B cell (primary cell): ENCODE measurements around the gene RFC1. TPM values are rescaled to one million over a fixed set of nuclear protein-coding genes. Genes with fewer than 3 reads are reported as not detected.

Source experiments
- ATAC-seq: fragments of 200-7000 bp; cut with Tn5 transposase; one replicate; pipeline ENCODE4 v1.10.0; 2021; ENCODE audit warnings: low read depth, mild to moderate bottlenecking, moderate number of reproducible peaks, moderate library complexity
- CTCF ChIA-PET: fragments of 350-600 bp; sonication (Branson Sonifier 250); formaldehyde crosslinking; loops from one replicate; lab custom pipeline; 2021; ENCODE audit warnings: antibody characterized with exemption, inconsistent platforms; lab: Charles Lee
- POLR2A ChIA-PET: fragments of 350-600 bp; sonication (Branson Sonifier 250); formaldehyde crosslinking; loops from one replicate; lab custom pipeline; 2021; ENCODE audit warnings: antibody characterized with exemption; lab: Charles Lee
- DNase-seq: peaks from one replicate; pipeline ENCODE4 v3.0.0; 2013
- H2AFZ ChIP-seq: 2 replicates; pipeline ENCODE4 v1.6.1; 2012; ENCODE audit warnings: mild to moderate bottlenecking, low read depth, low read length; ENCODE audit not compliant: insufficient read depth, poor library complexity, severe bottlenecking
- H3K27ac ChIP-seq, 2 donors: 1 replicate in 1 of 2; 2 replicates in 1 of 2; pipeline ENCODE4 v1.5.1; 2012 to 2013; ENCODE audit warnings: low read length in 2 of 2, mild to moderate bottlenecking in 2 of 2, moderate library complexity in 1 of 2
- H3K27me3 ChIP-seq, 4 experiments: fragments of 200-600 bp in 1 of 4; sonication (generic) in 1 of 4; replicated peaks in 1 of 4; 1 replicate in 2 of 4; 2 replicates in 2 of 4; pipeline versions ENCODE4 v1.6.1 to v1.7.0; 2013 to 2016; ENCODE audit warnings: low read length in 3 of 4, mild to moderate bottlenecking in 2 of 4, mixed read lengths in 1 of 4, moderate library complexity in 1 of 4; ENCODE audit not compliant: insufficient read depth in 4 of 4, control insufficient read depth in 3 of 4; ENCODE audit errors: control extremely low read depth in 1 of 4
- H3K36me3 ChIP-seq, 2 experiments: replicated peaks in 1 of 2; 1 replicate in 1 of 2; 2 replicates in 1 of 2; pipeline versions ENCODE4 v1.6.1 to v1.7.1; 2013; ENCODE audit warnings: low read length in 1 of 2; ENCODE audit not compliant: insufficient read depth in 2 of 2, control insufficient read depth in 1 of 2; ENCODE audit errors: control extremely low read depth in 1 of 2, extremely low read depth in 1 of 2
- H3K4me1 ChIP-seq, 2 donors: fragments of 200-600 bp in 1 of 2; sonication (generic) in 1 of 2; 1 replicate in 1 of 2; 2 replicates in 1 of 2; pipeline versions ENCODE4 v1.5.1 to v1.6.1; 2013 to 2017; ENCODE audit warnings: low read length in 2 of 2; ENCODE audit not compliant: control insufficient read depth in 2 of 2, insufficient read depth in 2 of 2
- H3K4me2 ChIP-seq: replicated peaks from 2 replicates; pipeline ENCODE3; 2012; ENCODE audit warnings: mild to moderate bottlenecking, low read depth, low read length; ENCODE audit not compliant: poor library complexity, severe bottlenecking
- H3K4me3 ChIP-seq, 5 experiments: fragments of 200-600 bp in 1 of 5; sonication (generic) in 1 of 5; 1 replicate in 3 of 5; 2 replicates in 2 of 5; pipeline versions ENCODE4 v1.5.1 to v1.7.0; 2011 to 2016; ENCODE audit warnings: low read length in 4 of 5, mild to moderate bottlenecking in 4 of 5, low read depth in 2 of 5, control low read depth in 1 of 5, moderate library complexity in 1 of 5; ENCODE audit not compliant: insufficient read depth in 1 of 5; ENCODE audit errors: control extremely low read depth in 1 of 5, extremely low read depth in 1 of 5
- H3K79me2 ChIP-seq: fragments of 200-600 bp; sonication (generic); one replicate; pipeline ENCODE4 v1.6.0; 2016; ENCODE audit warnings: low read length; ENCODE audit not compliant: control insufficient read depth, insufficient read depth
- H3K9ac ChIP-seq: fragments of 200-600 bp; sonication (generic); 2 replicates; pipeline ENCODE4 v1.6.1; 2017; ENCODE audit warnings: mild to moderate bottlenecking, low read length, moderate library complexity
- H3K9me3 ChIP-seq, 3 donors: one replicate each; pipeline versions ENCODE4 v1.6.1 to v1.7.1; 2013; ENCODE audit warnings: low read length in 2 of 3; ENCODE audit not compliant: control insufficient read depth in 2 of 3, insufficient read depth in 1 of 3; ENCODE audit errors: control extremely low read depth in 1 of 3
- H4K20me1 ChIP-seq: 2 replicates; pipeline ENCODE4 v1.6.0; 2012; ENCODE audit warnings: mild to moderate bottlenecking, low read length; ENCODE audit not compliant: insufficient read depth, control insufficient read depth, poor library complexity, severe bottlenecking
- H3K27ac Mint-ChIP-seq: one replicate; pipeline ENCODE4 v1.8.0; 2021; ENCODE audit warnings: mixed read lengths
- H3K27me3 Mint-ChIP-seq: one replicate; pipeline ENCODE4 v1.8.0; 2021; ENCODE audit warnings: mixed read lengths
- H3K4me1 Mint-ChIP-seq: one replicate; pipeline ENCODE4 v1.8.0; 2021; ENCODE audit warnings: mixed read lengths
- H3K4me3 Mint-ChIP-seq: one replicate; pipeline ENCODE4 v1.8.0; 2021; ENCODE audit warnings: mixed read lengths
- H3K9me3 Mint-ChIP-seq: one replicate; pipeline ENCODE4 v1.8.0; 2022; ENCODE audit warnings: mixed read lengths; ENCODE audit not compliant: insufficient read depth
- EZH2 ChIP-seq: IDR thresholded peaks from 2 replicates; pipeline ENCODE4 v1.6.1; 2012; ENCODE audit warnings: borderline replicate concordance, low read depth, mild to moderate bottlenecking, moderate library complexity, low read length; ENCODE audit not compliant: insufficient read depth, poor library complexity, severe bottlenecking
- WGBS: methylation state at CpG from one replicate; pipeline ENCODE4 v1.1.5; 2013; ENCODE audit warnings: missing lambda C conversion rate; ENCODE audit not compliant: insufficient coverage; 5-methylcytosine and 5-hydroxymethylcytosine counted together
- intact Hi-C: fragments of 100-400 bp; cut with micrococcal nuclease; formaldehyde crosslinking; loops from one replicate; pipeline ENCODE4 v1.10.0; 2022
- polyA plus RNA-seq: library from polyadenylated mRNA; depleted of rRNA; stranded (reverse); fragments of >200 nt; gene quantifications from 2 replicates; pipeline ENCODE4 v1.2.3, GENCODE V29; 2012
- total RNA-seq, 2 donors: library from RNA; stranded (reverse); fragments of 120-200 nt in 1 of 2; gene quantifications; 1 replicate in 1 of 2; 2 replicates in 1 of 2; pipeline versions ENCODE4 v1.2.3 to v1.2.4, GENCODE V29; 2013 to 2022
- TF ChIP-seq, protein P1 (sequence below): fragments of 200-600 bp; IDR thresholded peaks from one replicate; pipeline ENCODE4 v1.8.0; 2022; ENCODE audit warnings: antibody characterized with exemption, mild to moderate bottlenecking

Gene RFC1
- total and polyA plus RNA-seq, 2 donors (not counting 1 experiment from before 2014, with no cell fraction given) = 14.9 to 55.1 TPM

DNA sequence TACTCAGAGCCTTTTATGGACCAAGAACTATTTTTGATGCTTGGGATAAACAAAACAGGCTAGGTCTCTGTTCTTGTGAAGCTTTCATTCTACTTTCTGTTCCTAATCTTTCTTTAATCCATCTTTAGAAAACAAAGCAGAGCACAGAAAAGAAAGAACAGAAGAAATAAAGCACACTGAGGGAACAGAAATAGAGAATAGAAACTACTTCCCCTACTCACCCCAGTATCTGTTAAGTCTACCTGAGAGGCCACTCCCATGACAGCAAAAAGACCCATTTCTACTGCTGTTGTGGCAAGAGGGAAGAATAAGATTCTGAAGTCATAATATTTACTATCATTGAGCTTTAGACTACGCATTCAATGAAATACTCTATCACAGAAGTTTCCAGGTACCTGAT lies 9.2 kb downstream of the RFC1 start:
- H3K27me3 ChIP-seq = no peaks in the 10 kb centered on the region
- TF ChIP-seq, protein P1, sequence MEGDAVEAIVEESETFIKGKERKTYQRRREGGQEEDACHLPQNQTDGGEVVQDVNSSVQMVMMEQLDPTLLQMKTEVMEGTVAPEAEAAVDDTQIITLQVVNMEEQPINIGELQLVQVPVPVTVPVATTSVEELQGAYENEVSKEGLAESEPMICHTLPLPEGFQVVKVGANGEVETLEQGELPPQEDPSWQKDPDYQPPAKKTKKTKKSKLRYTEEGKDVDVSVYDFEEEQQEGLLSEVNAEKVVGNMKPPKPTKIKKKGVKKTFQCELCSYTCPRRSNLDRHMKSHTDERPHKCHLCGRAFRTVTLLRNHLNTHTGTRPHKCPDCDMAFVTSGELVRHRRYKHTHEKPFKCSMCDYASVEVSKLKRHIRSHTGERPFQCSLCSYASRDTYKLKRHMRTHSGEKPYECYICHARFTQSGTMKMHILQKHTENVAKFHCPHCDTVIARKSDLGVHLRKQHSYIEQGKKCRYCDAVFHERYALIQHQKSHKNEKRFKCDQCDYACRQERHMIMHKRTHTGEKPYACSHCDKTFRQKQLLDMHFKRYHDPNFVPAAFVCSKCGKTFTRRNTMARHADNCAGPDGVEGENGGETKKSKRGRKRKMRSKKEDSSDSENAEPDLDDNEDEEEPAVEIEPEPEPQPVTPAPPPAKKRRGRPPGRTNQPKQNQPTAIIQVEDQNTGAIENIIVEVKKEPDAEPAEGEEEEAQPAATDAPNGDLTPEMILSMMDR = no peak
- no peak for TF ChIP-seq EZH2
- H3K4me1 ChIP-seq = peaks cover 64 to 74% of the 10 kb centered on the region in 2 donors
- peak overlapping the region in 1 of 5 experiments; percentile 13 for H3K4me3 ChIP-seq
- ATAC-seq = peak; percentile 47
- H3K9me3 ChIP-seq = no peaks in the 10 kb centered on the region
- WGBS = no CpG with 5 or more reads among the region's 1 CpG
- H3K79me2 ChIP-seq = peaks cover 85% of the 10 kb centered on the region
- Mint-ChIP-seq H3K4me3 (peak overlapping the region; percentile 56), H3K27ac (peak overlapping the region; percentile 75), H3K27me3 (no peaks in the 10 kb centered on the region), H3K9me3 (no peaks in the 10 kb centered on the region), H3K4me1 (peaks cover 68% of the 10 kb centered on the region)
- intact Hi-C loops = loop anchor here (1.0 to 10.0 kb wide), 3 partner anchors 9 to 838 kb away; partner anchors contain the start of genes RFC1, RHOH and TMEM156
- H3K9ac ChIP-seq = no peak overlapping the region
- peak; percentile 62 for DNase-seq
- ChIA-PET POLR2A (interaction anchor here (0.6 kb wide), 1 partner anchor 692 kb away, joined by 3 read pairs; no protein-coding TSS in a partner anchor), CTCF (interaction anchor here (1.3 kb wide), 1 partner anchor 9 kb away, joined by 3 read pairs; the partner anchor contains the start of gene RFC1)
- H3K4me2 ChIP-seq = peak overlapping the region; percentile 63
- H2AFZ ChIP-seq = no peak overlapping the region
- H4K20me1 ChIP-seq = peaks cover 30% of the 10 kb centered on the region
- H3K27ac ChIP-seq = peak overlapping the region; percentile 31 to 74
- no peaks in the 10 kb centered on the region for H3K36me3 ChIP-seq

DNA sequence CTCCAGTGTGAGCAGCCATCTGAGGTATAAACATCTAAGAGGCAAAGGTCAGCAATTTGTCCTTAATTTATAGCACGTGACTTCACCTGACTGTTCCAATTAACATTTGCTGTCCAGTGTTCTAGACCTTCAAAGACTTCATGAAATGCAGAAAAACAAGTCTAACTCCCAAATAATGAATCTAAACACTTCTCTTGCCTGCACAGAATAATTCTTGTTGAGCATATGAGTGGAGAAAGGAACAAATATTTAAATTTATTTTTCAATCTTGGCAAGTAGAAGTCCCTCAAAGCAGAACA lies 12.0 kb downstream of the RFC1 start:
- no peak for DNase-seq
- H3K4me1 ChIP-seq = peaks cover 55 to 60% of the 10 kb centered on the region in 2 donors
- peak overlapping the region in 1 of 5 experiments; percentile 47 for H3K4me3 ChIP-seq
- peaks cover 59% of the 10 kb centered on the region for H3K4me1 Mint-ChIP-seq
- TF ChIP-seq, protein P1 = no peak
- TF ChIP-seq EZH2 = no peak
- intact Hi-C loops = loop anchor here (10.0 kb wide), 2 partner anchors 319 to 841 kb away; partner anchors contain the start of genes RHOH and TMEM156
- peaks cover 18% of the 10 kb centered on the region for H4K20me1 ChIP-seq
- peaks cover 3 to 14% of the 10 kb centered on the region in 2 experiments for H3K36me3 ChIP-seq
- ATAC-seq = no peak
- peak overlapping the region; percentile 89 for H3K27ac Mint-ChIP-seq
- no peaks in the 10 kb centered on the region for H3K27me3 ChIP-seq
- H2AFZ ChIP-seq = peak overlapping the region; percentile 31
- peaks cover 91% of the 10 kb centered on the region for H3K79me2 ChIP-seq
- no CpG with 5 or more reads among the region's 1 CpG for WGBS
- peak overlapping the region; percentile 90 for H3K4me3 Mint-ChIP-seq
- CTCF ChIA-PET = no interaction called here
- H3K9me3 Mint-ChIP-seq = no peaks in the 10 kb centered on the region
- H3K27me3 Mint-ChIP-seq = no peaks in the 10 kb centered on the region
- peak overlapping the region; percentile 46 to 74 for H3K27ac ChIP-seq
- peaks cover 0 to 5% (median 2%) of the 10 kb centered on the region in 3 donors for H3K9me3 ChIP-seq
- POLR2A ChIA-PET = interaction anchor here (0.7 to 1.4 kb wide), 2 partner anchors 12 to 1422 kb away, joined by 4 to 12 read pairs; partner anchors contain the start of gene RFC1
- H3K9ac ChIP-seq = peak overlapping the region; percentile 45
- H3K4me2 ChIP-seq = peak overlapping the region; percentile 63
